GM11168 (cell line): Measurements from ENCODE around the gene MED16.

Experiments used
- in situ Hi-C: fragments of 300-500 bp; cut with MboI; formaldehyde crosslinking; loops from one replicate; pipeline ENCODE4 v1.12.0; 2022; ENCODE audit warnings: low sequenced_read_pairs; ENCODE audit not compliant: unreplicated experiment

Gene MED16

DNA sequence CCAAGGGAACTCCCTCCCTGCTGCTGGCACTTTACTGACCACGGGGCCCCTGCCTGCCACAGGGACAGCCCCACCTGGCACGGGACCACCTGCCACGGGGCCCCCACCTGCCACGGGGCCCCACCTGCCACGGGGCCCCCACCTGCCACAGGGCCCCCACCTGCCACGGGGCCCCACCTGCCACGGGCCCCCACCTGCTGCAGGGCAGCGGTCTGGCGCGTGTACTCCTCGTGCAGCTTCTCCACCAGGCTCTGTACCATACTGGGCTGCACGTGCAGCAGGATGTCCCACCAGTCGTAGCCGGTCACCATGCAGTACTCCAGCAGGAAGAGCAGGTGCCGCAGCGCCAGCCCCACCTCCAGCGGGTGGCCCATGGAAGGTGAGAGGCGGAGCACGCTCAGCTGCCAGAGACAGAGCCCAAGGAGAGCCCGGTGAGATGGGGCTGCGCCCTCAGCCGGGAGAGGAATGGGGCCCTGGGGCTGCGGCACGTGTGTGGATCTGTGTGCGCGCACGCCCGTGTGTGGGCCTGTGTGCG lies 16.1 kb downstream of the MED16 start:
- in situ Hi-C loops: no loop called here

DNA sequence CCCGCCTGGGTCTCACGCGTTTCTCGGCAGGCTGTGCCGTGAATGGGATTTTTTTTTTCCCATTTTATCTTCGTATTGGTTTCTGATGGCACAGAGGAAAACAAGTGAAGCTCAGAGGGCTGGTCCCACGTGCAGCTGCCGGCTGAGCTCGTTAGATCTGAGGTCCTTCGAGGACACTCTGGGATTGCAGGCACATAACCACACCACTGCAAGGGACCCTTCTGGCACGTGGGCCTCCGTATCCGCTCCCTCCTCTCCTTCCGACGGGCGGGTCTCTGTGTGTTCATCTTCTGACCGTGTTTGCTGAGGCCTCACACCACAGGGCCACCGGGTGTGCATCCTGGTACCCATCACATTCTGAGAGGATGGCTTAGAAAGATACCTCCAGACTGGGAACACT lies 16.9 kb downstream of the MED16 start:
- in situ Hi-C loops: no loop called here

DNA sequence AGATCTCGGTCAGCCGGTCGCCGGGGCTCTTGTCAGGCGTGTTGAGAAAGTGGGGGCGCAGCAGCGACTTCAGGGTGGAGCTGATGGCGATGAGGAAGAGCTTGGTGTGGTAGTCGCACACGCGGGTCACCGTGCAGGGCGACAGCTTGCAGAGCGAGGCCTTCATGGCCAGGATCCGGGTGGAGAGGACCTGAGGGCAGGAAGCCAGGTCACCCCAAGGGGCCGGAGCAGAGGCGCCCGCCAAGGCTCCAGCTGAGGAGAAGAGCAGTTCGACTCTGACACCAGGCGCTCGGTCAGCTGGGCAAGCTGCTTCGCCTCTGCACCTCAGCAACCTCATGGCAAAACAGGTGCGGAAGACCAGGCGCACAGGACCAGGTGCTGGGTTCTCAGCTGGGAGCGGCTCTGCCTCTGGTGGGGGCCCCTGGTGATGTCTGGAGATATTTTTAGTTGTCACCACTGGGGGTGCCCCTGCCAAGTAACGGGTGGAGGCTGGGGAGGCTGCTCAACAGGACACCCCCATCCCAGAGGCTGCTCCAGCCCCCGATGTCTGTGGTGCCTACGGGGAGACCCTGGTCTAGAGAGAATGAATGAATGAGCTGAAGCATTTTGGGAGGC lies 17.6 kb downstream of the MED16 start:
- in situ Hi-C loops: no loop called here

- in situ Hi-C loops: no loop called here
Measured at GRCh38 chr19:873561-874041, 19.4 kb downstream of the MED16 start.

DNA sequence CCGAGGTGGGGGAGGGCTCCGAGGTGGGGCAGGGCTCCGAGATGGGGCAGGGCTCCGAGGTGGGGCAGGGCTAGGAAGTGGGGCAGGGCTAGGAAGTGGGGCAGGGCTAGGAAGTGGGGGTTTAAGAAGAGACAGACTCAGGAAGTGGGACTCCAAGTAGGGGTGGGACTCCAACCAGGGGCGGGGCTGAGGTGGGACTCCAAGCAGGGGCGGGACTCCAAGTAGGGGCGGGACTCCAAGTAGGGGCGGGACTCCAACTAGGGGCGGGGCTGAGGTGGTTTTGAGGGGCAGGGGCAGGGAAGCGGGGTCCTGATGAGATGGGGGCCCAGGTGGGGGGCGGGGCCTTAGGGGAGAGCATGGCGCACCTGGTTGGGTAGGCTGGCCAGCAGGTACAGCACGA lies 19.9 kb downstream of the MED16 start:
- in situ Hi-C loops: no loop called here

DNA sequence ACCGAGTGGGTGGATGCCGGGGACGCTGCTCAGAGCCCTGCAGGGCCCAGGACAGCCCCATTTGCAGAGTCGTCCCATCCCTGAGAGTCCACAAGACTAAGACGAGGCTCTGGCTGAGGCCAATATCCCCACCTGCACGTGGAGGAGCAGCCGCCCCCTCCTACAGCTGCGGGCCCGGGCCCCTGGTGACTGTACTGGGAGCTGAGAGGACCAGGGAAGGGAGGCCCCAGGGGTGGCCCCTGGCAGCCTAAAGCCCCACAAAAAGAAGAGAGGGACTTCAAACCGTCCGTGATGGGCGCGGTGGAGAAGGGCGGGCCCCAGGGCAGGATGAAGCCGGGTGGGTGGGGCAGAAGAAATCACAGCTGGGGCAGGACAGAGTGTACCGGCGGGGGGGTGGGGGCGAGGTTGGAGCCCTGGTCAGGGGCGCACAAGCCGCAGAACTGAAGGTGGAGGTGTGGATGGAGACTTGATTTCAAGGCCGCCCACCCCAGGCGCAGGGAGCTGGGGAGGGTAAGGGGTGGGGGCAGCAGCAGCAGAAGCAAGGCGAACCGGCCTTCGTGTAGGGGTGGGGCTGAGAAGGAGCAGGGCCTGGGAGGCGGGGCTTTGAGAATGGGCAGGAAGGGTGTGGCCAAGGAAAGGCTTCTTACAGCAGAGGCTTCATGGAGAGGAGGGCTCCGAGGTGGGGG lies 20.6 kb downstream of the MED16 start:
- in situ Hi-C loops: no loop called here

- in situ Hi-C loops: no loop called here
Measured at GRCh38 chr19:871446-872265, 21.3 kb downstream of the MED16 start.

DNA sequence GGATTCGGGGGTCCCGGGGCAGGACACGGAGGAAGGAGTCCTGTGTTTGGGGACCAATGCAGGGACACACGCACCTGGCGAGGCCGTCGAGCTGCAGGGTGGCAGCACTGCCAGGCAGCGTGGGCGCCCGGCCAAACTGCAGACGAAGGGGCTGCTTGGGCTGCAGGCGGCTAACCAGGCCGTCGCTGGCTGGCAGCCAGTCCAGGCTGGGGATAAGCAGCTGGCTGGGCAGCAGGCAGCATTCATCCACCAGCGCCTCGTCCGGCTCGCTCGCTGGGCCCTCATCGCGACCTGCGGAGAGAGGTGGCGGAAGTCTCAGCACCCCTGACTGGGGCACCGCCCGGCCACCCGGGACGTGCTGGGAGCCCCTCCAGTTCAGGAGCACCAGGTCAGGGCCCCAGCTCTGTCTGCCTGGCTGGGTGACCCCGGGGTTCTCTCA lies 22.0 kb downstream of the MED16 start:
- in situ Hi-C loops: no loop called here

GRCh38 chr19:870314-870713 lies 22.7 kb downstream of the MED16 start:
- in situ Hi-C loops: no loop called here

DNA sequence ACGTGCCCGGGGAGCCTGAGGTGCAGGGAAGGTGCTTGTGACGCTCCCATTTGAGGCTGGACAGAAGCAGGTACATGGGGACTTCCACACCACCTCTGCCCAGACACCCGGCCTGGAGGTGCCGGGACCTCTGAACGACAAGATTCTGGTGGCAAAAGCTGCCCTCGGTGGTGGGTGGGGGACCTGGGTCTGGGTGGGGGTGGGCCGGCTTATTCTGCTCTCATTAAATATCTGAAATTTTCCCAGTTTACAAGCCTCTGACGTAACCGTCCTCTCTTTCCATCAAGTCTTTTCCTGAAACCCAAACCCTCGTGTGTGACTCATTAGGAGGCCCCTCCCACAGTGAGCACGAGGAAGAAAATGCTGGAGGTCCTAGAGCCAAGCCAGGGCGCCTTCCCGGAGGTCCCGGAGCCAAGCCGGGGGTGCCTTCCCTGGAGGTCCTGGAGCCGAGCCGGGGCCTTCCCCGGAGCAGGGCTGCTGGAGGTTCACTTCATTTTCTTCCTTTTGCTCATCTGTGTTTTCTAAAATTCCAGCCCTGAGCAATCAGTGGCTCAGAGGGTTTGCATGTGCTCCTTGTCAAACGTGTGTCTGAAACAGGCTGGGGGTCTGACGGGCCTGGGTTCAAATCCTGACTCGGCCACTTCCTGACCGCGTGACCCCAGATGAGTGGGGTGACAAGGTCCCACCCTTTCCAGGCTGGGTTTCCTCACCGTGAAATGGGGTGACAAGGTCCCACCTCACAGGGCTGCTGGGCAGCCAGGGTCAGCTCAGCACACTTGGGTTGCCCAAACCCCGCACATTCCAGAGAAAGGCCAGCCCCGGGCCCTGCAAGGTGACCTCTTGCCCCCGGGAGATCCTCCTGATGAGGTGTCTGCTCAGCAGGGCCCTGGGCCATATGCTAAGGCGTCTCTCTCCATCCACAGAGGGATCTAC lies 23.5 kb downstream of the MED16 start:
- in situ Hi-C loops: loop anchor here (10.0 kb wide), 1 partner anchor 115 kb away; the partner anchor contains the start of gene WDR18

DNA sequence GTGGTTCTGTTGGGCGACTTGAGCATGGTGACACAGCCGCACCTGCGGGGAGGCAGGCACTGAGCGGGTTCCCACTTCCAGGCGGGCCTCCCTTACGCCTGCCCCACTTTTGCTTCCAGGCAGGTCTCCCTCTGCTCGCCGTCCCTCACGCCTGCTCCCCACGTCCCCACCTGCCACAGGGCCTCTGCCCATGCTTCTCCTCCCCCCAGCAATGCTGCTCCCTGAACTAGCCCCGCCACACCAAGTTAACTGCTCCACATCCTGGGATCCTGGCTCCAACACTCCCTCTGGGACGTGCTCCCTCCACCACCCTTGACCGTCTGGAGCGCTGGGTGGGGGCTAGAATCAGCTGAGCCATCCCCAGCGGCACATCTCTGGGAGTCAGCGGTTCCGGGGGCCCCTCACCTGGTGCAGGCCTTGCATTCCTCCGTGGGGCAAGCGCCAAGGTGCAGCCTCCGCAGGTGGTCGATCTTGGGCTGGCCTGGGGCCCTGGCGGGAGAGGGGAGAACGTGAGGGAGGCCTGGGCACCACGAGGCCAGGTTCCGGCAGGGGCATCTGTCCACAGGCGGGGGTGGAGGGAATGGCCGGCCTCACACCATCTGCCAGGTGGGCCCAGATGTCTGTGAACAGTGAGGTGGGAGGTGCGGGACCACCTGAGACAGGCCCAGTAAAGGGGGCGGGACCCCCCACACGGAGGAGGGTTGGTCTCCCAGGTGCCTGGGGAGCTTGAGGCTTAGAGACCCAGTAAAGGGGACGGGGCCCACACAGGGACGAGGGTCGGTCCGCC lies 24.3 kb downstream of the MED16 start:
- in situ Hi-C loops: loop anchor here (10.0 kb wide), 1 partner anchor 116 kb away; the partner anchor contains the start of gene WDR18

GRCh38 chr19:867855-868457 lies 25.0 kb downstream of the MED16 start:
- in situ Hi-C loops: loop anchor here (10.0 kb wide), 1 partner anchor 117 kb away; the partner anchor contains the start of gene WDR18

- in situ Hi-C loops: loop anchor here (10.0 kb wide), 1 partner anchor 117 kb away; the partner anchor contains the start of gene WDR18
Measured at GRCh38 chr19:867301-867793, 25.6 kb downstream of the MED16 start.

DNA sequence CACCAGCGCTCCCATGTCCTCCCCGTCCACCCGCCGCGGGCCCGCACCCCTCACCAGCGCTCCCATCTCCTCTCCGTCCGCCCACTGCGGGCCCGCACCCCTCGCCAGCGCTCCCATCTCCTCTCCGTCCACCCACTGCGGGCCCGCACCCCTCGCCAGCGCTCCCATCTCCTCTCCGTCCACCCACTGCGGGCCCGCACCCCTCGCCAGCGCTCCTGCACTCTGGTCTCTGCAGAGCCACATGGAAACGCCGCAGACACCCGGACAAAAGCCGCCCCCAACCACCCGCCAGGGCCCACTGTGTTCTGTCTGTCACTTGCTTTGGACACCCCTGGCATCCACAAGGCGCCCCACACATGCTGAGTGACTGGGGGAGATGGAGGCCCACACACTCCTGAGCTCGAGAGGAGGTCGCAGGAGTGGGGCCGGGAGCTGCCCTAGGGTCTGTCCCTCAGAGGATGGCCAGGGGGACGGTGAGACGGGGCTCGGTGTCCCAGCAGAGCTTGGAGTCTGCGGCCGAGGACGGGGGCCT lies 26.2 kb downstream of the MED16 start:
- in situ Hi-C loops: loop anchor here (10.0 kb wide), 1 partner anchor 118 kb away; the partner anchor contains the start of gene WDR18

GRCh38 chr19:863315-863620 lies 29.7 kb downstream of the MED16 start:
- in situ Hi-C loops: loop anchor here (5.0 to 10.0 kb wide), 2 partner anchors 39 to 122 kb away; partner anchors contain the start of gene WDR18

DNA sequence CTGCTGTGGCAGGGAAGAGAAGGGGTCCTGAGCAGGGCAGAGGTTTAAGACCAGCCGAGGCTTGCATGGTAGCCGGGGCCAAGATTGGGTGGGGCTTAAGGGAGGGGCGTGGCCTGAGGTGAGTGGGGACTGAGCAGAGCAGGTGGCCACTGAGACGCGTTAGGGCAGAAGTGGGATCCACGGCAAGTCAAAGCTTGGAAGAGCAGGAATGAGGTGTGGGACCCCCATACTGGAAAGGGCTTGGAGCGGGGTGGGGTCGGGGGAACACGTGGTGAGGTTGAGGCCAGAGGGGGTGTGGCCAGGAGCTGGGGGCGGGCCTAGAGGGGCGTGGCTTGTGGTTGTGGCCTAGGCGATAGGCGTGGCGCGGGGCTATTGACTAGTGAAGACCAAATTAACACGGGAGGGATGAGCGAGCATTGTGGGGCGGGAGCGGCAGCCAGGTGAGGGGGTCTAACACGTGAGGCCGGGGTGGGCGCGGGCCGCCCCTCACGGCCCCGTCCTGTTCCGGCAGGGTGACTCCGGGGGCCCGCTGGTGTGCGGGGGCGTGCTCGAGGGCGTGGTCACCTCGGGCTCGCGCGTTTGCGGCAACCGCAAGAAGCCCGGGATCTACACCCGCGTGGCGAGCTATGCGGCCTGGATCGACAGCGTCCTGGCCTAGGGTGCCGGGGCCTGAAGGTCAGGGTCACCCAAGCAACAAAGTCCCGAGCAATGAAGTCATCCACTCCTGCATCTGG lies 30.2 kb downstream of the MED16 start:
- in situ Hi-C loops: loop anchor here (5.0 to 10.0 kb wide), 2 partner anchors 40 to 122 kb away; partner anchors contain the start of gene WDR18
